Loucy (cell line): Measurements from ENCODE around the gene CCDC102A.

Experiments used
- EZH2phosphoT487 ChIP-seq: fragments of 200-600 bp; IDR thresholded peaks from 2 replicates; pipeline ENCODE4 v1.6.1; 2018; ENCODE audit warnings: antibody characterized with exemption, mild to moderate bottlenecking, moderate library complexity, borderline replicate concordance
- TF ChIP-seq, protein P1 (sequence below): fragments of 200-600 bp; sonication (generic); conservative IDR thresholded peaks from 2 replicates; pipeline ENCODE4 v1.5.1; 2014; ENCODE audit warnings: mild to moderate bottlenecking, antibody characterized with exemption, low read length

DNA sequence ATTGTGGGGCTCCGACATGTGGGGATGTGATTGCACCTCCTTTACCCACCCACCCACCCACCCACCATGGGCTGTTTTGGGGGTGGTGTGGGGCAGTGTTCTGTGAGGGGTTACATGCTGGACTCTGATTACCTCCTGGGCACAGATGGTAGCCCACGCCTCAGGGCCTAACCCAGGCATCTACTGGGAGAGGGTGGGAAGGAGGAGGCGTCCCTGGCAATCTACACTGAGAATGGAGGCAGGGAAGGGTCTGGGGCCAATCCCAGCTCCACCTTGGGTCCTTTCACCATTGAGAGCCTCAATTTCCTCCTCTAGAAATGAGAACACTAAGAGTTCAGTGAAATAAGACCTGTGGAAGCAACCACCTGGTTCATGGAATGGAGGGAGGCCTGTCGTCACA lies 38.3 kb downstream of the CCDC102A start:
- TF ChIP-seq, protein P1, sequence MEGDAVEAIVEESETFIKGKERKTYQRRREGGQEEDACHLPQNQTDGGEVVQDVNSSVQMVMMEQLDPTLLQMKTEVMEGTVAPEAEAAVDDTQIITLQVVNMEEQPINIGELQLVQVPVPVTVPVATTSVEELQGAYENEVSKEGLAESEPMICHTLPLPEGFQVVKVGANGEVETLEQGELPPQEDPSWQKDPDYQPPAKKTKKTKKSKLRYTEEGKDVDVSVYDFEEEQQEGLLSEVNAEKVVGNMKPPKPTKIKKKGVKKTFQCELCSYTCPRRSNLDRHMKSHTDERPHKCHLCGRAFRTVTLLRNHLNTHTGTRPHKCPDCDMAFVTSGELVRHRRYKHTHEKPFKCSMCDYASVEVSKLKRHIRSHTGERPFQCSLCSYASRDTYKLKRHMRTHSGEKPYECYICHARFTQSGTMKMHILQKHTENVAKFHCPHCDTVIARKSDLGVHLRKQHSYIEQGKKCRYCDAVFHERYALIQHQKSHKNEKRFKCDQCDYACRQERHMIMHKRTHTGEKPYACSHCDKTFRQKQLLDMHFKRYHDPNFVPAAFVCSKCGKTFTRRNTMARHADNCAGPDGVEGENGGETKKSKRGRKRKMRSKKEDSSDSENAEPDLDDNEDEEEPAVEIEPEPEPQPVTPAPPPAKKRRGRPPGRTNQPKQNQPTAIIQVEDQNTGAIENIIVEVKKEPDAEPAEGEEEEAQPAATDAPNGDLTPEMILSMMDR = no peak
- no peak for TF ChIP-seq EZH2phosphoT487
